HG03558 (cell line): ENCODE measurements around the gene TECPR1.
"Not testable (repeated sequence)": the region's sequence is repeated elsewhere in the genome, so short reads cannot be mapped to it uniquely, and the experiment has no call there.

ENCODE experiments used
- ATAC-seq: cut with Tn5 transposase; IDR thresholded peaks from one replicate; pipeline ENCODE4 v1.9.1; 2021; ENCODE audit warnings: moderate number of reproducible peaks; ENCODE audit not compliant: unreplicated experiment; ENCODE audit errors: extremely low read depth

Gene TECPR1

DNA sequence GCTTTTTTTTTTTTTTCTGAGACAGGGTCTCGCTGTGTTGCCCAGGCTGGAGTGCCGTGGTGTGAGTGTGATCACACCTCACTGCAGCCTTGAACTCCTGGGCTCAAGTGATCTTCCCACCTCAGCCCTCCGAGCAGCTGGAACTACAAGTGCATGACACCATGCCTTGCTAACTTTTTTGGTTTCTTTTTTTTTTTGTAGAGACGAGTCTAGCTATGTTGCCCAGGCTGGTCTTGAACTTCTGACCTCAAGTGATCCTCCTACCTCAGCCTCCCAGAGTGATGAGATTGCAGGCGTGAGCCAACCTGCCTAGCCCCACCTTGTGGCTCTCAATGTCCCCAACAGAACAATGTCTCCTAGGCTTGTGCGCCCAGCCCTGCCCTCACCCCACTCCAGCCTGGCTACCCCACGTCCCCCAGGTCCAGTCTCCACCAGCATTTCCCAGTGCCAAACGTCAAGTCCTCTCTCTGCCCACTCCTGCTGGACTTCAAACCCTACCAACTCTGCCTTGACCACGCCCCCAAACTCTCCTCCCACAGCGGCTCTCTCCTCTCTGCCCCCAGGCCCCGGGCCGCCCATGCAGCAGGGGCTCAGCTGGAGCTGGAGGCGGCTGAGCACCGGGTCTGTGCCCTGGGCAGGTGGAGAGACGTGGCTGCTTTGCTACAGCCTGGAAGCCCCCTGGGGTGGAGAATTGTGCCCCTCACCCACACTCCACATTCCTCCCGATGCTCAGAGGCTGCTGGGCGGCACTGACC, 21.9 kb downstream of the TECPR1 start:
- no peak for ATAC-seq

DNA sequence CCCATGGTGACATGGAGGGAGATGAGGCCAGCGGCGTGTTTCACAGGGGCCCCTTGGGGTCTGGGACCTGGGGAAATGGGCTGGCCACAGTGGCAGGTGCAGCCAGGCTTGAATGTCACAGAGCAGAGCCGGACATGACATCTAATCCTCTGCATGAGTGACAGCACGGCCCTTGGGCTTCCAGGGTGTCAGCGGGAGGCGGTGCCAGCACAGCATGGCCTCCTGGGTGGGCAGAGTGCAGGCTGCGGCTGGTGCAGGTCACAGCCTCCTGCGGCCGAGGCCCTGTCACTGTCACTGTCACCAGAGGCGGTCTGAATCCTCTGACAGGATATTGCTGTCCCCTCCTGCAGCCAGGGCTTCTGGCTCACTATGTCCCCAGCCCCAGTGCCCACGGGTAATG, 22.6 kb downstream of the TECPR1 start:
- ATAC-seq: no peak

DNA sequence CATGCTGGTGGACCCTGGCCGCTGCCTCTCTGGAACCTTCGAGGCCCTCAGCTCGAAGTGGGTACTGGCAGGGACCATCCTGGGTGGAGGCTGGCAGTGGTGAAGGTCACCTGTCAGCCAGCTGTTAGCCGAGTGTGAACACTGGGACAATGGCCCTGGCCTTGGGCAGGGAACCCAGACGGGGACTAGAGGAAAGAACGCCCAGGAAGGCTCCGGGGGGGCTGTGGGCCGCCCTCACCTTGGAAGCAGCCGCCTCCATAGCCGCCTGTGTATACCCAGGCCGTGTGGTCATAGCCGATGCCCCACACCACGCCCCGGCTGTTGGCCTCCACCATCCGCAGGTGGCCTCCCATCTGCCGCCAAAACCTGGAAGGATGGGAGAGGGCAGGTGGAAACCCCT, 23.2 kb downstream of the TECPR1 start:
- ATAC-seq: no peak

DNA sequence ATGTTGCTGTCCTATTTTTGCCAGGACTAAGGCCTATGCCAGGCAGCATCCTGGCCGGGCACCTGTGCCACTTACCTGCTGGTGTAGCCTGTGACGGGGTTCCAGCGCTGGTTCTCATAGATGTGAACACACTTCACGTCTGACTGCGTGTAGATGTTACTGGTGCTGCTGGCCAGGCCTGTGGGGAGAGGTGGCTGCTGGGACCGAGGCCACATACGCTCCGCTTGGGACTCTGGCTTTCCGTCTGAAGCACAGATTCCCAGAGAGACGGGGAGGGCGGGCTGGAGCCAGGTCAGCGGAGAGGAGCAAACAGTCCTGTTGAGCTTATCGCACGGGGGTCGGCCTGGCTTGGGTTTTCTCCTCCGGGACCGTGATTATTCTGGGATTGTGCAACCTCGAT, 24.1 kb downstream of the TECPR1 start:
- no peak for ATAC-seq

DNA sequence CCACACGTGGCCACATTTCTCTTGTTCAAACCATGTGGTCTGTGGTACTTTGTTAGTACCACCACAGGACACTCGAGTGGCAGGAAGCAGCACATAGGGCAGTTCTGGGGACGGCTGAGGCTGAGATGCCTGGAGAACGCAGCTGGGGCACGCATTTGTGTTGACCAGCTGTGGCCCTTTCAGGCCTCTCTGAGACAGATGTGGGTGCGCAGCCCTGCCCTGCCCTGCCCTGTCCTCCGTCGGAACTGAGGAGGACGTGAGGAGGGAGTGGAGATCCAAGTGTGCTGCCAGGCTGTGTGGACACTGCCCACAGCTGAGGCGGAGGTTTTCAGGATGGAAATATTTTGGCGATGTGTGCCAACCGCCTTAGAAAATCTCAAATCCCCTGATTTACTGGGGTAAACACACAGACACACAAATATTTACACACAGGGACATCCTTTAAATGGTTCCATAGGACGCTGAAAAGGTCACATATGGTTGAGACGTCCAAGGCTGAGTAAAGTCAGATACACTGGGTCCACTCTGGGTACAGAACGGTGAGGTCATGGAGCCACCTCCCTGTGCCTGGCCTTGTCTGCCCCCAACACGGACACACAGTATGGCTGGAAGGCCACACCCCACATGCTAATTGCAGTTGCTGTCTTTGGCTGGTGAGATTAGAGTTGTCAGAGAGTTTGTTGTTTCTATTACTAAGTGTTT, 26.0 kb downstream of the TECPR1 start:
- no peak for ATAC-seq

DNA sequence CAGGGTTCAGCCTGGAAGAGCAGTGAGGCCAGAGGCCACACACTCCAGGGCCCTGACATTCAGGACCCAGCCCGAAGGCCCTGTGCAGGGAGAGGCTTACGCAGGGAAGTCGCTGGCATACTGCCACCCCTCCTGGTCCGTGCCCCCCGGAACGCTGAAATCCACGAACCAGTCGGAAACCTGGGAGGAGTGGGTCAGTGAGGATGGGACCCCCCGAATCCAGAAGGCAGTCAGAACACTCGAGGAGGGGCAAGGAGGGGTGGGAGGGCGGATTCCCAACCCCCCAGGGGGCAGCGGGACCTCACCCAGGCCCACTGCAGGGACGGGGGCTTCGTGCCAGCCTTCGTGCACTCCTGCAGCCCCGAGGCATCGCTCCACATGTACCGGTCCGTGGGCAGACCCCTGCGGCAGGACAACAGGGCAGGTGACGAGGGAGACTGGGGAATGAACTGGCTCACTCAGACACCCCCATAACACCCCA, 27.3 kb downstream of the TECPR1 start:
- ATAC-seq: no peak

DNA sequence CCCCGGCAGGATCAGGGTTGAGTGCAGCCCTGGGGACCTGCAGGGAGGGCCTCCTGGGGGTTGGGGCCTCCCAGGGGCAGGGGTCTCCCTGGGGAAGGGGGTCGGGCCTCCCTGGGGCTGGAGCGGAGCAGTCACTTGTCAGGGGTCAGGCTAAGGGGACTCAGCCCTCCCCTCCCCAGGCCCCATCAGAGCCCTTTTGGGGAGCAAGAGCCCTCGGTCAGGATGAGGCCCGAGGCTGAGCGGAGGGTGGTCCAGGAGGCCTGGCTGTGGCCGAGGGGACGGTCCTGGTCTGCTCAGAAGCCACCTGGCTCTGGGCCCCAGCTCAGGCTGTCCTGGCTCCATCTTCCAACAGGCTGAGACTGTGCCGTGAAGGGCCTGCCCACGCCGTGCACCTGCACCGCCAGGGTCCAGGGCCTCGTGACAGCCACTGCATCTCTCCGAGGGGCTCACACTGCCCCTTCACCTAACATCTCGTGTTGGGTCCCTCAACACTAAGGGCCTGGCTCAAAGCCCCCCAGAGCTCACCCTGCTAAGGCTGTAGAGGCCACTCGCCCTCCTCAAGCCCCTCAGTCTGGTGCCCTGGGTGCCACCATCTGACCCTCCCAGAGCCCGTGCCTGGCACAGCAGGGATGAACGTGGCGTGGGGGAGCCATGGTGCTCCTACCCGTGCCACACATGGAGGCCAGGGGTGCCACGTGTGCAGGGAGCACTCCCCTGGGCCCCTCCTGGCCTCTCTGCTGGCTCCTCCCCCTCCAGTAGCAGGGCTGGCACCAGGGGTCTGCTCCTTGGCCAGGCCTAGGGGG, 27.9 kb downstream of the TECPR1 start:
- ATAC-seq: no peak

DNA sequence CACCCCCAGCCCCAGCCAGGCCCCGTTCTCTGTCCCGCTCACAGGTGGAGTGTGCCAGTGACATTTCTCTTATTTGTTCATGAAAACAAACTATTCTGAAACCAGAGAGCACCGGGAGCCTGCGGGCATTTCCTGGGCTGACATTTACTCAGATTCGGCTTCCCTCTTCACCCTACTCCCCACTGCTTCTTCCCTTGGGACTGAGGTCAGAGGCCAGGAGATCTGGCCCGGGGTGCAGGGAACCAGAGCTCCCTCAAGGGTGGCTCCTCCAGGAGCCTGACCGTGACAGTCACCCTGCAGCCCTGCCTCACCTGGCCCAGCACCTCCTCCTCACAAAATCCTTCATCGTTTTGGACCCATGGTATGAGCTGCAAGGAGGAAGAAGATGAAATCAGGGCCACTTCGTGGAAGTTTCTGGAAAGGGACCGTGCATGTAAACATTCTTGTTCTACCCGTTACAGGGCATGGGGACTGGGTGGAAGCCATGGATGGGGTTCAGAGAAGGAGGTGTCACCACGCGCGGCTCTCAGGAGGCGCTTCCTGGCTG, 28.6 kb downstream of the TECPR1 start:
- ATAC-seq: no peak

DNA sequence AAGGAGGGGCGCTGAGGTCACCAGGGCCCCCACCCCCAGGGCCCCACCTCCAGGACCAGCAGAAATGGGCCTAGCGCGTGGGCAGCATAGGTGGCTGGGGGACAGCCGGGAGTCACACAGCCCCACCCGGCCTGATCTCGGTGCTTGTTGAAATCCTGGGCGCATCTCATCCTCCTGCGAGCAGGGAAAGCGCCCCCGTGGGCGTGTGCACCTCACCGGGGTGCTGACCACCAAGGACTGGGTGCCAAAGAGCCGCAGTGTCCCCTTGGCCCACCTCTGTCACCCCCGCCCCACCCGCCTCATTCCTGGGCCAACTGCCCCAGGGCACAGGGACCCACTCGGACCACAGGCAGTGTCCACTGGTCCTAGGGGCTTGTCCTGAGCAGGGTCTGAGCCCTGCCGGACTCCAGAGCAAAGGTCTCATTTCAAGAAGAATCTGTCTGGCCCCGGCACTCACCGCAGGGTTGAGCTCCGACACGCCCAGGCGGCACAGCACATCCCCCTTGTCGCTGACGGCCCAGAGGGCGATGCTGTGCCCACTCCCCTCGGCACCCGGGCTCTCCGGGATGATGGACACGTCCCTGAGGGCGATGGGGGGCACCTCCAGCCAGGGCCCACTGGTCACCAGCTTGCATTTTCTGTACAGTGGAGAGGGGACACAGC, 29.4 kb downstream of the TECPR1 start:
- no peak for ATAC-seq

DNA sequence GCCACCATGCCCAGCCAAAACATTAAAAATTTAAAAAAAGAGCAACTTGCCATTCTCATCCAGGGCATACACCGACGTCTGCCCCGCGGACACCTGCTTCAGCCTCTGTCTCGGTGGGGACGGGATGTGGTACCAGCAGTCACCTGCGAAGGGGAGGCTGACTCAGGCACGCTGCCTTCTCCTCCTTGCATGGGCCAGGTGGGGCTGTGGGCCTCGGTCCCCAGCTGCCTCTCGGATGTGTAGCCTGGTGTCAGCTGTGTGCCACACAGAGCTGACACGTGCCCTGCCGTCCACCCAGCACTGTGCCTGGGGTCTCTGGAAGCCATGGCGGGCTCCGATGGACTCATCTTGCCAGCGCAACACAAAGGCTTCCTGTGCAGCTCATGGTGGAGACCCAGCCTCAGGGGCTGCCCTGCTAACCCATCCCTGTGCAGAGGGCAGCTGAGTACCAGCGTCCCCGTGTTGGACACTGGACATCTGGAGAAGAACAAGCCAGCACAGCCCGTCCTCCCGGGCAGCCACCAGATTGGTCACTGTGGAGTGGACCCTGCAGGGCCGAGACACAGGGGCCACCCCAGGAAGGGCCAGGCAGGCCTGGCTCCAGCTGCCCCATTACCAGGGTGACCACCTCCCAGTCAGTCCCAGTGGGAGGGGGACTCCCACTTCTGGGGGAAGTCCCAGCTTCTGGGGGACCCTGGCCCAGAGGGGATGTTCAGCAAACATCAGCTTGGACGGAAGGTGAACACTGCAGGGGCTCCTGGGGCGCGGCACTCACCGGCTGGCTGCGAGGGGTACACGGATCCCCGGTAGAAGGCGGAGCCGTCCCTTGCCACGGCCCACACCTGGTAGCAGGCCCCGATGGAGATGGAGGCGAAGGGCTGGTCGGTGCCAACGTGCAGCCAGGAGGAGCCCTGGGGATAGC, 30.2 kb downstream of the TECPR1 start:
- no peak for ATAC-seq

DNA sequence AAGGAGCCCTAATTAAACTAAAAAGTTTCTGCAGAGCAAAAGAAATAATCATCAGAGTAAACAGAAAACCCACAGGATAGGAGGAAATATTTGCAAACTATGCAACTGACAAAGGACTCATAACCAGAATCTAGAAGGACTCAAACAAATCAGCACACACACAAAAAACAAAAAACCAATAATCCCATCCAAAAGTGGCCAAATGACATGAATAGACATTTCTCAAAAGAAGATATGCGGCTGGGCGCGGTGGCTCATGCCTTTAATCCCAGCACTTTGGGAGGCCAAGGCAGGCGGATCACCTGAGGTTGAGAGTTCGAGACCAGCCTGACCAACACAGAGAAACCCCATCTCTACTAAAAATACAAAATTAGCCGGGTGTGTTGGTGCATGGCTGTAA, 32.6 kb downstream of the TECPR1 start:
- ATAC-seq: not testable (repeated sequence)

DNA sequence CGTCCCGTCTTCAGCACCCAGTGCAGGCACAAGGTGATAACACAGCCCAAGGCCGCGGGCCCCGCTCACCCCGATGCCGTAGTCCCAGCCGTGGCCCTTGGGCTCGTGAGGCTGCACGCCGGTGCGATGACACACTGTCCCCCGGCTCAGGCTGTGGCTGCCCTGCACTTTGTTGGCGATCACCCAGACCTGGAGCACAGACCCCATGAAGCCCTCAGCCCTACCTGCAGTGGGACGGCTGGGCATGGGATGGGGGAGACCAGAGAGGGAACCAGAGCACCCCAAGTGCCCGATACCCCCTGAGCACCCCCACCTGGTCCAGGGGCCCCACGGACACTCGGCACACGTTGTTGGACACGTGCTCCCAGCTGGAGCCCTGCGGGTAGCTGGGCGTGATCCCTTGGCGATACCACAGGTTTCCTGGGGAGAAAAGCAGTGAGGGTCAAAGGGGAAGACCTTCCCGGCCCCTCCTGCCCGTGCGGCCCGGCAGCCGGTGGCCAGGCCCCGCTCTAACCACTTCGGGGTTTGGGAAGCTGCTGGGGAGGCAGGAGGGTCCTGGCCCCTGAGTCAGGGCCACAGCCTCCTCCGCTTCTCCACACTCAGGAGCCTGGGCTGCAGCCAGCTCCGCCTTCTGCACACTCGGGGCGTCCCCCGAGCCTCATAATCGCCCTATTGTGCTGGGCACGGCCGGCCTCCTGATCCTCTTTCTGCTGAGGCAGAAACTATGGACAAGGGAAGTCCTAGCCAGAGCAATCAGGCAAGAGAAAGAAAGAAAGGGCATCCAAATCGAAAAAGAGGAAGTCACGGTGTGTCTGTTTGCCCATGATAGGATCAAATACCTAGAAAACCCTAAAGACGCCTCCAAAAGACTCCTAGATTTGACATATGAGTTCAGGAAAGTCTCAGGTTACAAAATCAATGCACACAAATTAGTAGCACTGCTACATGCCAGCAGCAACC, 34.1 kb downstream of the TECPR1 start:
- ATAC-seq: no peak

DNA sequence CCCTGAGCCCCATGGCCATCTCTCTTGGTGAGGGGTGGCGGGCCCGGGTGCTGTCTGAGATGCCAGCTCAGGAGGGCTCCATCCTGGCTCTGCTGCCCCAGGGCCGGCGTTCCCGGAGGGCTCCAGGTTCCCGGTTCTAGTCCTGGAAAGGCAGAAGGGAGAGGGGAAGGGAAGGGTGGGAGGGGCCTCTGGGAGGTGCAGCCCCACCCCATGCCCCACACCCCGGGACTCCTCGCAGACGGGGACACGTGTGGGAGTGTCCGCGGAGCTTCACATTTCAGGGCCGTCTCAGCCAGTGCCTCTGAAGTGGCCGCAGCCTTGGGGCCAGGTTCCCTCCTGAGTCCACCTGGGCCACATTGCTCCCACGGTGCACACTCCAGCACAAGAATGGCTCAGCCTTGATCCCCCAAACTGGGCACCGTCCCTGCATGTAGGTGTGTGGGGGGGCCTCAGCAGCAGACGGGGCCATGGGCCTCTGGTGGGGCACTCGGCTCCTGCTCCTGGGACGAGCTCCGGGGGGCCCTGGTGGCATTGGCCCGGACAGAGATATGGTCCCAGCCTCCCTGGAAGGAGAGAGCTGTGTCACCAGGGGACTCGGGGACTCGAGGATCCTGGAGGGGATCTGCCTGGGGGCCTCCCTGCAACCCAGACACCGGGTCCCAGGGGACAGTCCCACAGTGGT, 35.0 kb downstream of the TECPR1 start:
- no peak for ATAC-seq

DNA sequence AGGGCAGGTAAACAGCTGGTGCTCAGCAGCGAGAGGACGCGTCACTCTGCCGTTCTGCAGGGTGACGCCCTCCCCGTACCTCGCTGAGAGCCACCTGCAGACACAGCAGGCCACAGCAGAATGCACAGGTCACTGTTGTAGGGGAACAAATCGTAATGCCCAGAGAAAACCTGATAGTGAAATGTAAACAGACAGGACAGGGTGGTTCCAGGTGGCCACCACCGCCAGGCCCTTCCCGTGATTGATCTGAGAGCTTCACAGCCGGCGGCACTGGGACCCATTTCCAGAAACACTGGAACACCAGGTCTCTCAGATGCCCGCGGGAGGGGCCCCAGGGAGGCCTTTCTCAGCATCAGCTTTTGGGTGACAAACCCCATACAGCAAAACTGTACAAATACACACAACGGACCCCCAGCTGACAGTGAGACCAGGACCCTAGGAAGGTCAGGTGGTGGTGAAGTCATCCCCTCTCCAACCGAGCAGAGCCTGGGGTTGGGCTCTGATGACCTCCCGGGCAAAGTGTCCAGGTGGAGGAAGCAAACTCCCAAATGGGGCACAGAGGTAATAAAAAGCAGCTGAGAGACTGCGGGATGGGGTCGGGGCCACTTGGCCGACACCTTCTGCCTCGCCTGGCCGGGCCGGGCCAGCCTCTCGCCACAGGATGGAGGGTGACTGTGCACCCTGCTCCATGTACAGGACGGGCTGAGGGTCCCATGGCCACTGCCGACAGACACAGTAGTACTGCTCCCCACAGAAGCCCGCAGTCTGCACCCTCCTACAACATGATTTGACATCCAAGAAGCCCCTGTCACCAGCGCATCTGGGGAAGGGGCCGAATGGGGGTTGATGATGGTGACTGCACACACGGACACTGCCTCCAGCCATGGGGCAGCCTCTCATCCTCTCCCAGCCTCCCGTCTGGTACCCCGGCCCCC, 36.2 kb downstream of the TECPR1 start:
- no peak for ATAC-seq

DNA sequence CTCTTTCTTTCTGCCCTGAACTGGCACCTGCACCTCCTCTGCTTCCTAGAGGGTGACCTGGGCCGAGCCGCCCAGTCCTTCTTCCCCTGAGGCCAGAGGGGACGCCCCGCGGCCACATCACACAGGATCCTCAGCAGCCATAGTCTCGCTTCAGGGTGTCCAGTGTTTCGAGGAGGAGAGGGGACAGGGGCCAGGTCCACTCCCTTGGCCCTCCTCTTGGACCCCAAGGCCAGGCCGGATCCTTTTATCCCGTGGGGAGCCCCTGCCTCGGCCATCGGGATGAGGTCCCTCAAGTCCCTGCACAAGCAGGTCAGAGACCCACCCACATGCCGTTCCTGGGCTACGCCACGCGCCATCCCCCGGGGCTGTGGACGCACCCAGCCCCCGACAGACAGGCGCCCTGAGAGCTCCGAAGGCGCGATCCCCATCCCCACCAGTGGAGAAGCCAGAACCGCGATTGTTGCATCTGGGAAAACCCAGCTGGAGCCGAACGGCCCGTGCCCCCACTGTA, 37.2 kb downstream of the TECPR1 start:
- ATAC-seq: no peak
